HG03575 (cell line): ENCODE data around the gene UNKL.
"Not testable (repeated sequence)": the region's sequence is repeated elsewhere in the genome, so short reads cannot be mapped to it uniquely, and the experiment has no call there.

Source experiments
- ATAC-seq: cut with Tn5 transposase; IDR thresholded peaks from one replicate; pipeline ENCODE4 v1.9.1; 2021; ENCODE audit not compliant: unreplicated experiment, insufficient number of reproducible peaks, low FRiP score; ENCODE audit errors: extremely low read depth

Gene UNKL

DNA sequence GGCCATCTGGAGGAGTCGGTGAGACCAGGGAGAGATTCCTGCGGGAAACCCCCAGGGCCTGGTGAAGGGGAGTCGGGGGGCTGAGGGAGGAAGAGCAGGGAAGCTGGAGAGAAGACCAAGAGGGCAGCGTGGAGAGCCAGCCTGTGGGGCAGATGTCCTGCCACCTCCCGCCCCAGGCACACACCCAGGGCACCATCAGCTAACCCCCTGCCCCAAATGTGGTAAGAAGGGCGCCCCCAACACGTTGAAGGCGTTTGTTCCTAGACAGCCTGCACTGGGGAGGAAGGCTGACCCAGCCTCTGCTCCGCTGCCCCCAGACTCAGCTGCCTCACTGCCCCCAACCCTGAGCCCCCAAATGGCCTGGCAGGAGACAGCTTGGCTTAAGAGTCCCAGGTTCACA, 79.8 kb downstream of the UNKL start:
- ATAC-seq, result no peak

GRCh38 chr16:1333854-1334700, 80.4 kb downstream of the UNKL start:
- ATAC-seq, result no peak

- no peak for ATAC-seq
These were observed 81.2 kb downstream of the UNKL start, which contains the start of gene BAIAP3 for GRCh38 chr16:1333149-1333812. Gene BAIAP3, plus strand, starts transcription at chr16:1333645. Its CDS starts 4,905 bp downstream, at chr16:1338550.

GRCh38 chr16:1332618-1333148, 81.8 kb downstream of the UNKL start:
- no peak for ATAC-seq

DNA sequence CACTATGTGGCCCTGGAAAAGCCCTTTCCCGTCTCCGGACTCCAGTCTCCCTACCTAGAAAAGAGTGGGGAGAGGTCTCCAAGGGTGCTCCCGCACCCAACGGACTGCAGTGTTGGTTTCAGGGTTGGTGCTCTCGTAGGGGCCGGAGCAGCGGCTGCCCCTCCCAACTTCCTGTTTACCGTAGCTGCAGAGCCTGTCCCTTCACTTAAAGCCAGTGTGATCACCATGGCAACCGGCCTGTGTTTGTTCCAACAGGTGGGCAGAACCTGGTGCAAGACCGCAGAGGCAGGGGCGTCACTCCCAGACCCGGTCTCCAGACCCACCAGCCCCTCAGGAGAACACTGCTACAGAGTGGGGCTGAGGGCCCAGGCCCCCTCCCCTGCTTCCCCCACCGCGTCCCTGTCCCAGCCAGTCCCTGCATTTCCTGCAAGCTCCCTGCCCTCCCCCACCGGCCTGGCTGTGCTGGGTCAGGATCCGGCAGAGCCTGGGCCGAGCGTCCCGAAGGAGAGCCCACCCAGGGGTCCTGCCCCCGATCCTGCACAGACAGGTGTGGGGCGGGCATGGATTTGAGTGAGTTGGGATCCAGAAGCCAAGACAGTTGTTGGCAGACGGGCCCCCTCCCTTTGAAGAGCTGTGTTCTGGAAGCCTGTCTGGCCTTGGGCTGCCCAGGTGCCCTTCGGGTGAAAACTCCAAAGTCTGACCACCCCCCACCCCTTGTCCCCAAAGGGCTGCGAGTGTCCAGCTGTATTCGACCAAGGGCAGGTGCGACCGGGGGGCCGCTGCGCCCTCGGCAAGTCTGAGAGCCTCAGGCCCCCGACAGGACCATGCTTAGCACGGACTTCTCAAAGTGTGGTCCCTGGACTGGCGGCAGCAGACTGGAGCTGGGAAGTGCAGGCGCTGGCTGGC, 82.5 kb downstream of the UNKL start:
- ATAC-seq, result no peak

- ATAC-seq, result no peak
These were observed 83.4 kb downstream of the UNKL start for GRCh38 chr16:1330931-1331711.

DNA sequence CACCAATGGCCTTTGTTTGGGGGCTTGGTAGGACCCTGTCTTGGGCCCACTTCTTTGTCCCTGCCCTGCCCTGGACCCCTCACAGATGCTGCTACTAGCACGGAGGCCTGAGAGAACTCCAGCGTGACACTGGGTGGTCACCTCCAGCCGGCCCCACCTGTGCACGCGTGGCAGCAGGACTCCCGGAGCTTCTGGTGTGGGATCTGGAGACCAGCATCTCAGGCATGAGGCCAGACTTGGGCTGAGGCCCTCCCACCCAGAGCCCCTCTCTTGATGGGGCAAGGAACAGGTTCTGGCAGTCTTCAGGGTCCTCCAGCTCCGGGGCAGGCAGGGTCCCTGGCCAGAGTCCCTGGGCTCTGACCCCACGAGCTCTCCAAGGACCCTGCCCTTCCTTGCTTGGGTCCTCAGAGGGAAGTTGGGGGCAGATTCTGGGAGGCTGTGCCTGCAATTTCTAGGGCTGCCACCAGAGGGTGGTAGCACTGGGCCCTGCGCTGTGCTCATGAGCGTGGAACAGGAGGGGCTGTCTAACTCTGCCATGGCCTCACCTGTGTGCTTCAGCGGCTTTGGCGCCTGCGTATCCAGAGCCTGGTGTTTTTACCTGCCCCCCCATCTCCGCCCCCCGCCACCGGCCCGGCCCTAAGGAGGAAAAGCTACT, 84.1 kb downstream of the UNKL start:
- no peak for ATAC-seq

DNA sequence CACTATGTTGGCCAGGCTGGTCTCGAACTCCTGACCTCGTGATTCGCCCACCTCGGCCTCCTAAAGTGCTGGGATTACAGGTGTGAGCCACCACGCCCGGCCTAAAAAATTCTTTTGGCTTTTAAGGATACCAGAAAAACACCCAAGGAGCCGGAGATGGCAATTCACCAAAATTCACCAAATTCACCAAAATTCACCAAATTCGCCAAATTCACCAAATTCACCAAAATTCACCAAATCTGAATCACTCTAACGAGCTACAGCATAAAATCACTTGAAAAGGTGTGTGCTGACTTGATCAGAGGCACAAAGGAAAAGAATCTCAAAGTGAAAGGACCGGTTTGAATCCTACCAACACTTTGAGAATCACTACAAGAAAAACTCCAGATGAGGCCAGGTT, 85.5 kb downstream of the UNKL start:
- ATAC-seq, result not testable (repeated sequence)

DNA sequence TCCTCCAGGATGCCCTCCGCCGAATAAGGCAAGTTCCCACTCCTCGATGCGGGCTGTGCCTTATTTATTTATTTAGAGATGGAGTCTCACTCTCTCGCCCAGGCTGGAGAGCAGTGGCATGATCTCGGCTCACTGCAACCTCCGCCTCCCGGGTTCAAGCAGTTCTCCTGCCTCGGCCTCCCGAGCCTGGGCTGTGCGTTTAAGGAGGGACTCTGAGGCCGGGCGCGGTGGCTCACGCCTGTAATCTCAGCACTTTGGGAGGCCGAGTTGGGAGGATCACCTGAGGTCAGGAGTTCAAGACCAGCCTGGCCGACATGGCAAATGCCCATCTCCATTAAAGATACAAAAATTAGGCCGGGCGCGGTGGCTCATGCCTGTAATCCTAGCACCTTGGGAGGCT, 86.4 kb downstream of the UNKL start:
- not testable (repeated sequence) for ATAC-seq

DNA sequence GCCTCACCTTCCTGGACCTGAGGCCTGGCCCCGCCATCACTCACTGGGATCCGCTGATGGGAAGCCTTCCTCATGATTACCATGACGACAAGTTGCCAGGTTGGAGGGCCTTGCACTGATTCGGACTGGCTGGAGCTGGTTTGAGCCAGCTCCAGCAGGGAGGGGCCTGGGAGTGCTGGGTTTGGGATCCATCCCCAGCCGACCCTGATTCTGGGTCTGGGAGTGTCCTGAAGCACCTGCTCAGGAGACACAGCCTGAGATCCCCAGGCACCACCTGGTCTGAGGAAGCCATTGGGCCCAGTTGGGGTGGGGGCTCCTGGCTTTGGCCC, 86.9 kb downstream of the UNKL start:
- ATAC-seq, result no peak

DNA sequence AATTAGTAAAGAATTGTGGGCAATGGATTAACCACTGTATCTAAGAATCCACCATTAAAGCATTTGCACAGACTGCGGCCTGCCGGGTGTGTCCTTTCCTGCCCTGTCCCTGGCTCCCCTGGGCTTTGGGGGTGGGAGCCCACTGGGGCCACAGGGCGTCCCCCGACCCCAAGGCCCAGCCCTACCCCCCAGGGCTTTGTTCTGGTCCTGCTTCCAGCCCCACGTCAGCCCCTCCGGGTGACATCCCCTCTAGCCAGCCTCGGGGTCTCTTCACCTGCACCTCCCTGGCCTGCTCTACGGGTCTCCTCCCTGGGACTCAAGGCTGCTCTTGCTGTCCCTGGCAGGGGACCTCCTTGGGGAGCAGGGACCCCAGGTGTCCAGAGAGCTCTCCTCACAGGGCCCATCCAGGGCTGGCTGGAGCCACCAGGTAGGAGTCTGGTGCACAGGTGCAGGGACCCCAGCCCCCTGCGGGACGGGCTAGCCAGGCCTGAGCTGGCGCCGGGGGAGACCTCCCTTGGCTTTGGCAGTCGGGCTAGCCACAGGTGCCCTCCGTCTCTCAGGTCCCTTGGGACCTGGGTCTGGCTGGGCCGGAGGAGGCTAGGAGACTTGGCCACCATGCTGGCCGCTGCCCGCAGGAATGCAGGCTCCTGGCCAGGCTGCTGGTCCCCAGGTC, 87.4 kb downstream of the UNKL start:
- ATAC-seq, result no peak

- no peak for ATAC-seq
These were observed 88.1 kb downstream of the UNKL start for GRCh38 chr16:1326391-1326790.

DNA sequence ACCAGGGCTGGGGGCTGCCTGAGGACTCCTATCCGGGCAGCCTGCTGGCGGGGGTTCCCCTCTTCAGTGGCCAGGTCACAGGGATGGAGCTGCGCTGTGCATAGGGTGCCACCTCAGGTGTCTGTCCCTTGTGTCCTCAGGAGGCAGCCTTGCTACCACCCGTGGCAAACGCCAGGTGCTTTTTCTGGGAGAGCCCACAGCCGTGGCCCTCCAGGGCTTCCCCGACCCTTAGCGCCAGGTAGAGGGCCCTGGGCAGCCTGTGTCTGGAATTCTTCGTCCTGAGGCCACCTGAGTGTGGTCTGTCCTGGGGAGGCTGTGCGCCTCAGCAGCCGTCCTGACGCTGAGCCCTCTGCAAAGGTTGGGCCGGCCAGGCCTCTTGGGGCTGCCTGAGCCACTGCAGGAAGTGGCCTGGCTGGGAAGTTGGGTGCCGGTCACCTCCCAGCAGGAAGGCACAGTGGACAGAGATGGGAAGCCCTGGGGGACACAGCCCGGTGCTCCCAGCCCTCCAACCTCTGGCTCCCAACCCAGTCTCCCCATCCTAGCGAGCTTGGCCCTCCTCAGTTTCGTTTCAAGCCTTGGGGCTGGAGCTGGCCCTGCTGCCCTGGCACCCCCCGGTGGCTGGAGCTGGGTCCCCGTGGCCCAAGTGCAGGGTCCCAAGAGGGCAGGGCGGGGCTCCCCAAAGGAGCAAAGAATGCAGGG, 88.7 kb downstream of the UNKL start:
- no peak for ATAC-seq

DNA sequence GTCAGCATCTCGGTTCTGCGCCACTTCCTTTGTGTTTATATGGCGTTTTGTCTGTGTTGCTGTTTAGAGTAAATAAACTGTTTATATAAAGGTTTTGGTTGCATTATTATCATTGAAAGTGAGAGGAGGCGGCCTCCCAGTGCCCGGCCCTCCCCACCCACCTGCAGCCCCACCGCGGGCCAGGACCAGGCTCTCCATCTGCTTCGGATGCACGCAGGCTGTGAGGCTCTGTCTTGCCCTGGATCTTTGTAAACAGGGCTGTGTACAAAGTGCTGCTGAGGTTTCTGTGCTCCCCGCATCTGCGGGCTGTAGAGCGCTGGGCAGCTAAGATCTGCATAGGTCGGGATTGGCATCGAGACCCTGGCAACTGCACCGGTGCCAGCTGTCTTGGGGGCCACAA, 89.2 kb downstream of the UNKL start:
- no peak for ATAC-seq

- ATAC-seq, result no peak
These were observed 90.1 kb downstream of the UNKL start for GRCh38 chr16:1324286-1324826.

DNA sequence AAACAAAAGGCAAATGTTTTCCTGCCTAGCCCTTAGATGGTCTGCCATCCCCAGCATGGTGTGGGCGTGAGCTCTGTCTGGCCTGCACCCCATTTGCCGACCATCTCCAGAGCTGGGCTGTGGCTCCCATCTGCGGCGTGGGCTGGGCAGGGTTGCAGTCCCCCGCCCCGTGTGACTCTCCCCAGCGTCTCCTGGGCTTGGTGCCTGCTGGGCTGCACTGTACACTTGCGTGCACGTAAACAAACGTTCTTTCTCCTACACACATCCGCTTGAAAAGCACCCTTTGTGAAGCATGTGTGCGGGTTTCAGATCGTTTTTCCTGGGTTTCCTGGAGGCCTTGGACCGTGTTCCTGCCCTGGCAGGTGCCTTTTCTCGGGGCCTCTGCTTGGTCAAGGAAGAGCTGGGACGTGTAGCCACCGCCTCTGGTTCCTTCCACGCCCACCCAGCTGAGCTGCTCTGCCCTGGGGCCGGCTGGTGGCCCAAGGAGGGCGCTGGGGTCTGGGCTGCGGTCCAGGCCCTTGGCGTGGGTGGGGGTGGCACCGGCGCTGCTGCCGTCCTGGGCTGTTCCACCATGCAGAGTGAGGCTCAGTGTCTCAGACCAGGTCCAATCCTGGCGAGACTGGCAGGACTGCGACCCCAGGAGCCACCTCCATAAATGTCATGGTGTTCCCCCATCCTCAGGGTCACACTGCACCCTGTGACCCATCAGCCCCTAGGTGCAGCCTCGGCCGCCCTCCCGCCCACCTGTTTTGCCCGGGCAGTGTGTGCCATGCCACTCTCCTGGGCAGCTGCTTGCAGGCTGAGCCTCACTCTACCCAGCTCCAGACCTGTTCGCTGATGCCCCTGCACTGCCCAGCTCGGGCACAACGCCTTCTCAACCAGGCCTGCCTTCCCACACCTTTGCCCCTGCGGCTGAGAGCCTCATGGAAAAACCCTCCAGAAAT, 90.9 kb downstream of the UNKL start:
- ATAC-seq, result no peak
